HepG2 (cell line): ENCODE data around the gene FAF1. TPM values are rescaled to one million over a fixed set of nuclear protein-coding genes. Genes with fewer than 3 reads are reported as not detected.

Experiments
- ATAC-seq: fragments of 200-7000 bp; cut with Tn5 transposase; 3 replicates; pipeline ENCODE4 v1.9.1; 2020; ENCODE audit warnings: mild to moderate bottlenecking, moderate library complexity
- BruUV-seq: library from RNA; stranded (reverse); fragments of 400-500 nt; replicated peaks from 2 replicates; lab custom pipeline; 2021; lab: Mats Ljungman, UMichigan
- CTCF ChIA-PET: fragments of 300-600 bp; formaldehyde crosslinking; extraction: SDS; loops from one replicate; lab custom pipeline; 2021; ENCODE audit warnings: low total read pairs, inconsistent platforms, low intra/inter-chr PET ratio; lab: Yijun Ruan, JAX
- POLR2A ChIA-PET: fragments of 350-600 bp; sonication (Branson Sonifier 250); formaldehyde crosslinking; loops from one replicate; lab custom pipeline; 2020; ENCODE audit warnings: antibody characterized with exemption, inconsistent platforms; lab: Yijun Ruan, JAX
- DNase-seq: peaks from one replicate; pipeline ENCODE4 v3.0.0-alpha.2; 2015; ENCODE audit warnings: low spot score
- FAIRE-seq: peaks from 3 replicates; lab custom pipeline; 2011; peaks lifted over from hg19 to GRCh38; lab: Jason Lieb, UNC
- H2AFZ ChIP-seq: one replicate; pipeline ENCODE4 v1.6.1; 2011; ENCODE audit warnings: low read length, inconsistent platforms
- H3K27ac ChIP-seq: fragments of 300-600 bp; 3 replicates; pipeline ENCODE4 v1.8.0; 2011; ENCODE audit warnings: mixed run types, mild to moderate bottlenecking, mixed read lengths, low read length, inconsistent platforms; ENCODE audit not compliant: insufficient read depth; ENCODE audit errors: extremely low read length
- H3K27me3 ChIP-seq, 2 experiments: fragments of 200-600 bp in 1 of 2; 2 replicates in 1 of 2; 3 replicates in 1 of 2; pipeline versions ENCODE4 v1.6.0 to v1.8.0; 2011; ENCODE audit warnings: low read length in 2 of 2, mild to moderate bottlenecking in 2 of 2, moderate library complexity in 2 of 2, inconsistent platforms in 1 of 2; ENCODE audit not compliant: insufficient read depth in 2 of 2, control insufficient read depth in 1 of 2
- H3K36me3 ChIP-seq, 2 experiments: fragments of 200-600 bp in 1 of 2; replicated peaks in 1 of 2; 2 replicates in 1 of 2; 3 replicates in 1 of 2; pipeline versions ENCODE4 v1.5.1 to v1.8.0; 2011; ENCODE audit warnings: low read length in 2 of 2, inconsistent platforms in 1 of 2; ENCODE audit not compliant: insufficient read depth in 2 of 2, control insufficient read depth in 1 of 2
- H3K4me1 ChIP-seq: 2 replicates; pipeline ENCODE4 v1.5.1; 2012; ENCODE audit warnings: low read length, inconsistent platforms; ENCODE audit not compliant: insufficient read depth
- H3K4me2 ChIP-seq: 2 replicates; pipeline ENCODE4 v1.6.0; 2011; ENCODE audit warnings: low read depth, low read length, inconsistent platforms
- H3K4me3 ChIP-seq, 3 experiments: fragments of 200-600 bp in 1 of 3; sonication (generic), shearing (Covaris generic) in 1 of 3; replicated peaks in 1 of 3; 2 replicates each; pipeline ENCODE4 v1.5.1; 2011 to 2016; ENCODE audit warnings: low read length in 3 of 3, inconsistent platforms in 2 of 3, low read depth in 2 of 3, mild to moderate bottlenecking in 2 of 3, control low read depth in 1 of 3, mixed read lengths in 1 of 3; ENCODE audit not compliant: insufficient read depth in 1 of 3
- H3K79me2 ChIP-seq: one replicate; pipeline ENCODE4 v1.6.1; 2011; ENCODE audit warnings: low read length, inconsistent platforms; ENCODE audit not compliant: insufficient read depth
- H3K9ac ChIP-seq: 2 replicates; pipeline ENCODE4 v1.6.0; 2011; ENCODE audit warnings: mild to moderate bottlenecking, low read depth, low read length, inconsistent platforms; ENCODE audit not compliant: insufficient read depth
- H3K9me3 ChIP-seq: 2 replicates; pipeline ENCODE4 v1.5.1; 2012; ENCODE audit warnings: mild to moderate bottlenecking, low read length
- H4K20me1 ChIP-seq: 2 replicates; pipeline ENCODE4 v1.6.0; 2011; ENCODE audit warnings: inconsistent platforms, mild to moderate bottlenecking, low read length, moderate library complexity; ENCODE audit not compliant: insufficient read depth
- CEBPZ ChIP-seq: IDR thresholded peaks from 2 replicates; pipeline ENCODE4 v1.6.1; 2012; ENCODE audit warnings: low read length, improper control_type of control experiment
- CREB1 ChIP-seq, 2 experiments: fragments of 450-650 bp in 1 of 2; IDR thresholded peaks; 2 replicates each; pipeline ENCODE4 v1.6.1; 2016 to 2017; ENCODE audit warnings: control low read depth in 1 of 2, mild to moderate bottlenecking in 1 of 2, missing compliant biosample characterization in 1 of 2, missing genetic modification characterization in 1 of 2
- MAFG ChIP-seq: sonication (generic); formaldehyde crosslinking; IDR thresholded peaks from 2 replicates; pipeline ENCODE4 v1.5.1; 2020; ENCODE audit warnings: mild to moderate bottlenecking, missing genetic modification reagents
- MATR3 ChIP-seq: sonication (generic); formaldehyde crosslinking; IDR thresholded peaks from 2 replicates; pipeline ENCODE4 v1.4.0; 2020; ENCODE audit warnings: missing genetic modification reagents
- NFYB ChIP-seq: sonication (generic); formaldehyde crosslinking; IDR thresholded peaks from 2 replicates; pipeline ENCODE4 v1.4.0; 2020; ENCODE audit warnings: missing genetic modification reagents
- PITX1 ChIP-seq: sonication (generic); formaldehyde crosslinking; IDR thresholded peaks from 2 replicates; pipeline ENCODE4 v1.5.1; 2020; ENCODE audit warnings: mild to moderate bottlenecking, missing genetic modification reagents
- RAD51 ChIP-seq: fragments of 450-650 bp; IDR thresholded peaks from 2 replicates; pipeline ENCODE4 v1.6.1; 2016; ENCODE audit warnings: borderline replicate concordance
- ZBTB49 ChIP-seq: sonication (generic); formaldehyde crosslinking; IDR thresholded peaks from 2 replicates; pipeline ENCODE4 v1.4.0; 2020; ENCODE audit warnings: missing genetic modification reagents, borderline replicate concordance
- ZNF280B ChIP-seq: sonication (generic); formaldehyde crosslinking; IDR thresholded peaks from 2 replicates; pipeline ENCODE4 v1.5.0; 2020; ENCODE audit warnings: missing genetic modification reagents, mild to moderate bottlenecking, borderline replicate concordance
- ZNF34 ChIP-seq: sonication (generic); formaldehyde crosslinking; IDR thresholded peaks from 2 replicates; pipeline ENCODE4 v1.4.0; 2020; ENCODE audit warnings: mild to moderate bottlenecking, missing genetic modification reagents, borderline replicate concordance
- ZNF652 ChIP-seq: IDR thresholded peaks from 2 replicates; pipeline ENCODE4 v1.6.1; 2016; ENCODE audit warnings: low read depth, borderline replicate concordance
- ZNF678 ChIP-seq: sonication (generic); formaldehyde crosslinking; IDR thresholded peaks from 2 replicates; pipeline ENCODE4 v1.4.0; 2020; ENCODE audit warnings: mild to moderate bottlenecking, missing genetic modification reagents
- ZNF784 ChIP-seq: sonication (generic); formaldehyde crosslinking; IDR thresholded peaks from 2 replicates; pipeline ENCODE4 v1.5.1; 2020; ENCODE audit warnings: missing genetic modification reagents, mild to moderate bottlenecking, borderline replicate concordance
- WGBS: methylation state at CpG from one replicate; pipeline ENCODE4 v1.1.6; 2017; ENCODE audit warnings: low lambda C conversion rate; 5-methylcytosine and 5-hydroxymethylcytosine counted together
- in situ Hi-C: cut with HindIII; loops from 2 replicates; pipeline ENCODE4 v1.10.0; 2017; ENCODE audit warnings: low pct_unique_long_range_greater_than_20kb; ENCODE audit not compliant: extremely low pct_ligation_motif_present
- intact Hi-C: fragments of 100-400 bp; cut with micrococcal nuclease; formaldehyde crosslinking; loops from one replicate; pipeline ENCODE4 v1.10.0; 2022; ENCODE audit not compliant: unreplicated experiment
- polyA plus RNA-seq, 8 experiments: library from polyadenylated mRNA; depleted of rRNA in 3 of 8; stranded (reverse) in 7 of 8; unstranded in 1 of 8; fragments of >200 nt; fragmentation: Illumina TruSeq in 4 of 8; extraction: Trizol in 4 of 8; gene quantifications; 2 replicates each; pipeline versions ENCODE4 v1.2.1 to v1.2.3, GENCODE V29; 2011 to 2016; ENCODE audit warnings: low read depth in 4 of 8, missing spikeins in 1 of 8, mixed read lengths in 1 of 8; ENCODE audit not compliant: insufficient read depth in 1 of 8
- total RNA-seq, 5 experiments: library from RNA; depleted of rRNA; stranded (reverse); fragments of >200 nt; fragmentation: Illumina TruSeq; extraction: Trizol; gene quantifications; 2 replicates each; pipeline ENCODE4 v1.2.3, GENCODE V29; 2016; ENCODE audit warnings: low read depth in 1 of 5

Gene FAF1
- total and polyA plus RNA-seq, 2 of the 13 experiments (the other 11 are each of a cell fraction or from before 2014, with no cell fraction given): 19.4 to 63.3 TPM

GRCh38 chr1:51002516-51002915 lies 42.4 kb upstream of the FAF1 start:
- CTCF ChIA-PET: no interaction called here

More at GRCh38 chr1:51002516-51002915, 42.4 kb upstream of the FAF1 start:
- Histone ChIP-seq H3K27me3 (no peaks in the 10 kb centered on the region), H3K9ac (no peak overlapping the region), H3K4me2 (no peak overlapping the region), H3K36me3 (no peaks in the 10 kb centered on the region), H2AFZ (no peak overlapping the region), H3K79me2 (no peaks in the 10 kb centered on the region), H3K4me1 (peaks cover 8% of the 10 kb centered on the region; the same call in 1 of the 2 replicates), H3K4me3 (no peak overlapping the region), H4K20me1 (no peaks in the 10 kb centered on the region), H3K27ac (no peak overlapping the region), H3K9me3 (no peaks in the 10 kb centered on the region)
- in situ Hi-C loops (no loop called here), intact Hi-C loops (no loop called here)
- POLR2A ChIA-PET: no interaction called here
- ATAC-seq (no peak), DNase-seq (no peak), FAIRE-seq (no peak)
- no peak for TF ChIP-seq ZNF678 (CRISPR knock-in tag)
- no peak for TF ChIP-seq ZNF34
- no peak for TF ChIP-seq CEBPZ
- no peak for TF ChIP-seq ZNF652
- TF ChIP-seq ZBTB49 (CRISPR knock-in tag): no peak
- no peak for TF ChIP-seq MATR3 (CRISPR knock-in tag)
- no peak for TF ChIP-seq PITX1
- no peak for TF ChIP-seq ZNF784 (CRISPR knock-in tag)
- no peak for TF ChIP-seq RAD51
- no peak for TF ChIP-seq CREB1 (IDR thresholded peaks at IDR 0.05)
- no peak for TF ChIP-seq CREB1 (CRISPR knock-in tag; IDR thresholded peaks at IDR 0.05)
- TF ChIP-seq MAFG (CRISPR knock-in tag): no peak
- no peak for TF ChIP-seq ZNF280B (CRISPR knock-in tag)
- no peak for TF ChIP-seq NFYB (CRISPR knock-in tag)
- 94% methylated on average over 6 of the region's 6 CpGs for WGBS
- no TSS peak for BruUV-seq
